Tibial artery (tissue), 4 donors: ENCODE measurements around the gene CDK5RAP1.

ENCODE experiments used
- DNase-seq, 2 donors: peaks; one replicate each; pipeline ENCODE4 v3.0.0-alpha.2; 2019
- H3K27ac ChIP-seq, 2 donors: fragments of 200-600 bp; sonication (generic) in 1 of 2; 1 replicate in 1 of 2; 2 replicates in 1 of 2; pipeline ENCODE4 v1.5.1; 2018 to 2019; ENCODE audit warnings: mild to moderate bottlenecking in 1 of 2
- H3K27me3 ChIP-seq, 2 donors: fragments of 200-600 bp; sonication (generic) in 1 of 2; one replicate each; pipeline versions ENCODE4 v1.5.1 to v1.6.0; 2016 to 2019
- H3K36me3 ChIP-seq, 3 donors: fragments of 200-600 bp; sonication (generic) in 2 of 3; one replicate each; pipeline ENCODE4 v1.5.1; 2016 to 2019; ENCODE audit warnings: mild to moderate bottlenecking in 2 of 3
- H3K4me1 ChIP-seq, 4 donors: fragments of 200-600 bp; sonication (generic) in 2 of 4; 1 replicate in 3 of 4; 2 replicates in 1 of 4; pipeline ENCODE4 v1.5.1; 2016 to 2019
- H3K4me3 ChIP-seq, 2 donors: fragments of 200-600 bp; sonication (generic) in 1 of 2; 1 replicate in 1 of 2; 2 replicates in 1 of 2; pipeline ENCODE4 v1.5.1; 2018 to 2019; ENCODE audit warnings: mild to moderate bottlenecking in 2 of 2
- H3K9me3 ChIP-seq, 3 donors: fragments of 200-600 bp; sonication (generic) in 1 of 3; one replicate each; pipeline ENCODE4 v1.5.1; 2016 to 2019
- CTCF ChIP-seq, 2 experiments: fragments of 200-600 bp in 1 of 2; fragments of 450-650 bp in 1 of 2; IDR thresholded peaks; one replicate each; pipeline ENCODE4 v1.5.1; 2017 to 2019; ENCODE audit warnings: antibody characterized with exemption in 2 of 2, mild to moderate bottlenecking in 1 of 2, moderate library complexity in 1 of 2
- intact Hi-C: fragments of 100-400 bp; cut with DNase I; formaldehyde crosslinking; loops from one replicate; pipeline ENCODE4 v1.15.0; 2023; ENCODE audit warnings: low total_unique reads

CDK5RAP1 gene

GRCh38 chr20:33351696-33352095 is 49.6 kb downstream of the CDK5RAP1 start:
- DNase-seq: no peak
- no peak for TF ChIP-seq CTCF (IDR thresholded peaks at IDR 0.05)
- Histone ChIP-seq H3K27ac (no peak overlapping the region), H3K9me3 (no peaks in the 10 kb centered on the region), H3K27me3 (no peaks in the 10 kb centered on the region), H3K4me3 (no peak overlapping the region), H3K4me1 (no peaks in the 10 kb centered on the region), H3K36me3 (peaks cover 27 to 68% (median 35%) of the 10 kb centered on the region in 3 donors)
- intact Hi-C loops: no loop called here

- Histone ChIP-seq H3K9me3 (no peaks in the 10 kb centered on the region), H3K27ac (no peak overlapping the region), H3K27me3 (no peaks in the 10 kb centered on the region), H3K4me1 (no peaks in the 10 kb centered on the region), H3K36me3 (peaks cover 19 to 54% (median 20%) of the 10 kb centered on the region in 3 donors), H3K4me3 (no peak overlapping the region)
- no peak for DNase-seq
- TF ChIP-seq CTCF (IDR thresholded peaks at IDR 0.05): no peak
- intact Hi-C loops: no loop called here
These were observed 51.8 kb downstream of the CDK5RAP1 start for GRCh38 chr20:33349493-33349892.

- intact Hi-C loops: no loop called here
- Histone ChIP-seq H3K4me3 (no peak overlapping the region), H3K4me1 (no peaks in the 10 kb centered on the region), H3K27me3 (no peaks in the 10 kb centered on the region), H3K27ac (no peak overlapping the region), H3K9me3 (no peaks in the 10 kb centered on the region), H3K36me3 (peaks cover 11 to 44% (median 17%) of the 10 kb centered on the region in 3 donors)
- no peak for TF ChIP-seq CTCF (IDR thresholded peaks at IDR 0.05)
- no peak for DNase-seq
These were observed 53.0 kb downstream of the CDK5RAP1 start for GRCh38 chr20:33348136-33348937.

GRCh38 chr20:33345342-33345741 is 56.0 kb downstream of the CDK5RAP1 start:
- H3K9me3 ChIP-seq: no peaks in the 10 kb centered on the region
- H3K27ac ChIP-seq: no peak overlapping the region
- no peak overlapping the region for H3K4me3 ChIP-seq
- DNase-seq: no peak
- peaks cover 0 to 16% of the 10 kb centered on the region in 2 donors for H3K27me3 ChIP-seq
- intact Hi-C loops: no loop called here
- no peak for TF ChIP-seq CTCF (IDR thresholded peaks at IDR 0.05)
- no peaks in the 10 kb centered on the region for H3K4me1 ChIP-seq
- peaks cover 4 to 22% (median 4%) of the 10 kb centered on the region in 3 donors for H3K36me3 ChIP-seq

DNA sequence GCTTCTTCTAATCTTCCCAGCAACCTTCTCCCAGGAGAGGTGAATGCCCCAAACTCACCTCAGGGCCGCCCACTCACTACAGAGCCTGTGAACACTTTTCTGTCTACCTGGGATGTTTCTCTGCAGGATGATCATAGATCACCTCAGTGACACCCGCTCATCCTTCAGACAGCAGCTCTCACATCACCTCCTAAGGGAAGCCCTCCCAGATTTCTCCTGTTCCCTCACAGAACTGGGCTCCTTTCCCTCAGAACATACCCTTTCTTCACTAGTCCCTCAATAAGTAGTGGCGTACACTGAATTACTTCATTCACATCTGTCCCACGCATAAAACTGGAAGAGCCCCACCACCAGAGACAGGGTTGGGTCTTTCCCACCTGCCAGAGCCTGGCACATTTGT is 57.8 kb downstream of the CDK5RAP1 start:
- intact Hi-C loops: no loop called here
- TF ChIP-seq CTCF (IDR thresholded peaks at IDR 0.05): no peak
- Histone ChIP-seq H3K4me3 (no peak overlapping the region), H3K27me3 (peaks cover 0 to 19% of the 10 kb centered on the region in 2 donors), H3K9me3 (no peaks in the 10 kb centered on the region), H3K27ac (no peak overlapping the region), H3K36me3 (peaks cover 0 to 9% (median 0%) of the 10 kb centered on the region in 3 donors), H3K4me1 (no peaks in the 10 kb centered on the region)
- no peak for DNase-seq
